IMR-90 (cell line): ENCODE data around the gene LIMS3.
"Not testable (repeated sequence)": the region's sequence is repeated elsewhere in the genome, so short reads cannot be mapped to it uniquely, and the experiment has no call there.

Experiments
- BHLHE40 ChIP-seq: fragments of 150-350 bp; IDR thresholded peaks from 2 replicates; pipeline ENCODE4 v1.6.1; 2016; ENCODE audit warnings: mild to moderate bottlenecking, low read depth, low read length
- CTCF ChIP-seq: conservative IDR thresholded peaks from 2 replicates; pipeline ENCODE4 v1.5.1; 2012; ENCODE audit warnings: mild to moderate bottlenecking, low read depth, low read length, improper control_type of control experiment
- POLR2A ChIP-seq: IDR thresholded peaks from 2 replicates; pipeline ENCODE4 v1.6.1; 2012; ENCODE audit warnings: mild to moderate bottlenecking, low read depth, low read length
- RAD21 ChIP-seq: IDR thresholded peaks from 2 replicates; pipeline ENCODE4 v1.6.1; 2012; ENCODE audit warnings: low read length, improper control_type of control experiment
- SMC3 ChIP-seq: fragments of 150-350 bp; IDR thresholded peaks from 2 replicates; pipeline ENCODE4 v1.6.1; 2016; ENCODE audit warnings: low read depth, mild to moderate bottlenecking, antibody characterized with exemption, low read length, moderate library complexity

GRCh38 chr2:109947262-109947958 is 48.9 kb downstream of the LIMS3 start:
- TF ChIP-seq CTCF, POLR2A, SMC3, RAD21, BHLHE40: not testable (repeated sequence)
